Measurements from ENCODE around the gene GBF1. TPM values are rescaled to one million over a fixed set of nuclear protein-coding genes. Genes with fewer than 3 reads are reported as not detected.

Gene GBF1
- polyA plus RNA-seq, 1 donor from 2014 or later = 14.9 TPM

DNA sequence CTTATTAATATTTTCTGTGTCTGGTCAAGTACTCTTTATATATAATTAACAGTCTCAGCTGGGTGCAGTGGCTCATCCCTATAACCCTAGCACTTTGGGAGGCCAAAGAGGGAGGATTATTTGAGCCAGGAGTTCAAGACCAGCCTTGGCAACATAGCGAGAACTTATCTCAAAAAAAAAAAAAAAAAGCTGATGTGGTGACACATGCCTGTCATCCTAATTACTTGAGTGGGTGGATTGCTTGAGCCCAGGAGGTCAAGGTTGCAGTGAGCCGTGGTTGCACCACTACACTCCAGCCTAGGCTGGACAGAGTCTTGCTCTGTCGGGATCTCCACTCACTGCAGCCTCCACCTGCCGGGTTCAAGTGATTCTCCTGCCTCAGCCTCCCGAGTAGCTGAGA lies 26.0 kb upstream of the GBF1 start:
- Histone ChIP-seq H3K4me2 (ENCODE audit: low read length) (no peak overlapping the region), H3K9me2 (ENCODE audit: insufficient read depth, low read length) (no peaks in the 10 kb centered on the region), H2AFZ (ENCODE audit: low read depth, low read length) (no peak overlapping the region), H3K79me2 (replicated peaks; ENCODE audit: insufficient read depth, low read length) (no peaks in the 10 kb centered on the region), H3K9me3 (ENCODE audit: low read length) (no peaks in the 10 kb centered on the region), H4K20me1 (ENCODE audit: insufficient read depth) (no peaks in the 10 kb centered on the region), H3K9ac (ENCODE audit: low read length) (no peak overlapping the region), H3K27me3 (ENCODE audit: insufficient read depth, low read depth, low read length) (no peaks in the 10 kb centered on the region), H3K27ac (ENCODE audit: low read length) (no peak overlapping the region), H3F3A (ENCODE audit: insufficient read depth, low read length, poor library complexity, severe bottlenecking) (no peaks in the 10 kb centered on the region), H3K4me3 (ENCODE audit: low read length) (no peak overlapping the region), H3K36me3 (ENCODE audit: insufficient read depth, low read length) (no peaks in the 10 kb centered on the region)
- TF ChIP-seq, protein P1, sequence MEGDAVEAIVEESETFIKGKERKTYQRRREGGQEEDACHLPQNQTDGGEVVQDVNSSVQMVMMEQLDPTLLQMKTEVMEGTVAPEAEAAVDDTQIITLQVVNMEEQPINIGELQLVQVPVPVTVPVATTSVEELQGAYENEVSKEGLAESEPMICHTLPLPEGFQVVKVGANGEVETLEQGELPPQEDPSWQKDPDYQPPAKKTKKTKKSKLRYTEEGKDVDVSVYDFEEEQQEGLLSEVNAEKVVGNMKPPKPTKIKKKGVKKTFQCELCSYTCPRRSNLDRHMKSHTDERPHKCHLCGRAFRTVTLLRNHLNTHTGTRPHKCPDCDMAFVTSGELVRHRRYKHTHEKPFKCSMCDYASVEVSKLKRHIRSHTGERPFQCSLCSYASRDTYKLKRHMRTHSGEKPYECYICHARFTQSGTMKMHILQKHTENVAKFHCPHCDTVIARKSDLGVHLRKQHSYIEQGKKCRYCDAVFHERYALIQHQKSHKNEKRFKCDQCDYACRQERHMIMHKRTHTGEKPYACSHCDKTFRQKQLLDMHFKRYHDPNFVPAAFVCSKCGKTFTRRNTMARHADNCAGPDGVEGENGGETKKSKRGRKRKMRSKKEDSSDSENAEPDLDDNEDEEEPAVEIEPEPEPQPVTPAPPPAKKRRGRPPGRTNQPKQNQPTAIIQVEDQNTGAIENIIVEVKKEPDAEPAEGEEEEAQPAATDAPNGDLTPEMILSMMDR (IDR thresholded peaks at IDR 0.05; ENCODE audit: poor library complexity, severe bottlenecking) = no peak
- TF ChIP-seq RAD21 (conservative IDR thresholded peaks at IDR 0.05) (no peak), POLR2AphosphoS5 (IDR thresholded peaks at IDR 0.05) (no peak), TAF1 (IDR thresholded peaks at IDR 0.05; ENCODE audit: low read depth) (no peak), MXI1 (conservative IDR thresholded peaks at IDR 0.05; ENCODE audit: poor library complexity, severe bottlenecking) (no peak), SMC3 (conservative IDR thresholded peaks at IDR 0.05; ENCODE audit: poor library complexity) (no peak), EZH2 (IDR thresholded peaks at IDR 0.05; ENCODE audit: borderline replicate concordance, insufficient read depth, low read length, poor library complexity, severe bottlenecking) (no peak), EP300 (conservative IDR thresholded peaks at IDR 0.05; ENCODE audit: poor library complexity, severe bottlenecking) (no peak)
- TF ChIP-seq, protein P2, sequence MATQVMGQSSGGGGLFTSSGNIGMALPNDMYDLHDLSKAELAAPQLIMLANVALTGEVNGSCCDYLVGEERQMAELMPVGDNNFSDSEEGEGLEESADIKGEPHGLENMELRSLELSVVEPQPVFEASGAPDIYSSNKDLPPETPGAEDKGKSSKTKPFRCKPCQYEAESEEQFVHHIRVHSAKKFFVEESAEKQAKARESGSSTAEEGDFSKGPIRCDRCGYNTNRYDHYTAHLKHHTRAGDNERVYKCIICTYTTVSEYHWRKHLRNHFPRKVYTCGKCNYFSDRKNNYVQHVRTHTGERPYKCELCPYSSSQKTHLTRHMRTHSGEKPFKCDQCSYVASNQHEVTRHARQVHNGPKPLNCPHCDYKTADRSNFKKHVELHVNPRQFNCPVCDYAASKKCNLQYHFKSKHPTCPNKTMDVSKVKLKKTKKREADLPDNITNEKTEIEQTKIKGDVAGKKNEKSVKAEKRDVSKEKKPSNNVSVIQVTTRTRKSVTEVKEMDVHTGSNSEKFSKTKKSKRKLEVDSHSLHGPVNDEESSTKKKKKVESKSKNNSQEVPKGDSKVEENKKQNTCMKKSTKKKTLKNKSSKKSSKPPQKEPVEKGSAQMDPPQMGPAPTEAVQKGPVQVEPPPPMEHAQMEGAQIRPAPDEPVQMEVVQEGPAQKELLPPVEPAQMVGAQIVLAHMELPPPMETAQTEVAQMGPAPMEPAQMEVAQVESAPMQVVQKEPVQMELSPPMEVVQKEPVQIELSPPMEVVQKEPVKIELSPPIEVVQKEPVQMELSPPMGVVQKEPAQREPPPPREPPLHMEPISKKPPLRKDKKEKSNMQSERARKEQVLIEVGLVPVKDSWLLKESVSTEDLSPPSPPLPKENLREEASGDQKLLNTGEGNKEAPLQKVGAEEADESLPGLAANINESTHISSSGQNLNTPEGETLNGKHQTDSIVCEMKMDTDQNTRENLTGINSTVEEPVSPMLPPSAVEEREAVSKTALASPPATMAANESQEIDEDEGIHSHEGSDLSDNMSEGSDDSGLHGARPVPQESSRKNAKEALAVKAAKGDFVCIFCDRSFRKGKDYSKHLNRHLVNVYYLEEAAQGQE (IDR thresholded peaks at IDR 0.05; ENCODE audit: borderline replicate concordance) = no peak

DNA sequence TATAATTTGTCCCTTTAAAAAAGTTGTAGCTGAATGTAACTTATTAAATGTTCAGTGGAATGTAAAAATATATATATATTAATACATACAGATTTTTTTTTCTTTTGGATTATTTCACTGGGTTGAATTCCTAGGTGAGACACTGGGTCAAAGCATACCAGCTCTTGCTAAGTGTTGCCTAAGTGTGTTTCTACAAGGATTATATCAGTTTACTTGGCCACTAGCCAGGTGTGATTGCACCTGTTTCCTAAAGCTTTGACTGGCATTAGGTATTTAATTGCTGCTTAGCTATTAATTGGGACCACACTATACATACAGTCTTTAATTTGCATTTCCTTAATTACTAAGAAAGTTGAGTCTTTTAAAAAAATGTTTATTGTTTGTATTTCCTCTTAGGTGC lies 24.7 kb upstream of the GBF1 start:
- no peak overlapping the region for H2AFZ ChIP-seq (ENCODE audit: low read depth, low read length)
- no peaks in the 10 kb centered on the region for H4K20me1 ChIP-seq (ENCODE audit: insufficient read depth)
- H3K4me2 ChIP-seq (ENCODE audit: low read length) = no peak overlapping the region
- no peaks in the 10 kb centered on the region for H3F3A ChIP-seq (ENCODE audit: insufficient read depth, low read length, poor library complexity, severe bottlenecking)
- peaks cover 4% of the 10 kb centered on the region for H3K27me3 ChIP-seq (ENCODE audit: insufficient read depth, low read depth, low read length)
- H3K9me2 ChIP-seq (ENCODE audit: insufficient read depth, low read length) = no peaks in the 10 kb centered on the region
- H3K4me3 ChIP-seq (ENCODE audit: low read length) = no peak overlapping the region
- no peaks in the 10 kb centered on the region for H3K9me3 ChIP-seq (ENCODE audit: low read length)
- no peaks in the 10 kb centered on the region for H3K36me3 ChIP-seq (ENCODE audit: insufficient read depth, low read length)
- TF ChIP-seq EP300 (conservative IDR thresholded peaks at IDR 0.05; ENCODE audit: poor library complexity, severe bottlenecking) (no peak), SMC3 (conservative IDR thresholded peaks at IDR 0.05; ENCODE audit: poor library complexity) (no peak), MXI1 (conservative IDR thresholded peaks at IDR 0.05; ENCODE audit: poor library complexity, severe bottlenecking) (no peak), EZH2 (IDR thresholded peaks at IDR 0.05; ENCODE audit: borderline replicate concordance, insufficient read depth, low read length, poor library complexity, severe bottlenecking) (no peak), TAF1 (IDR thresholded peaks at IDR 0.05; ENCODE audit: low read depth) (no peak), RAD21 (conservative IDR thresholded peaks at IDR 0.05) (no peak), POLR2AphosphoS5 (IDR thresholded peaks at IDR 0.05) (no peak)
- TF ChIP-seq, protein P1 (IDR thresholded peaks at IDR 0.05; ENCODE audit: poor library complexity, severe bottlenecking) = no peak
- TF ChIP-seq, protein P2 (IDR thresholded peaks at IDR 0.05; ENCODE audit: borderline replicate concordance) = no peak
- H3K27ac ChIP-seq (ENCODE audit: low read length) = no peak overlapping the region
- no peak overlapping the region for H3K9ac ChIP-seq (ENCODE audit: low read length)
- H3K79me2 ChIP-seq (replicated peaks; ENCODE audit: insufficient read depth, low read length) = no peaks in the 10 kb centered on the region

Measured in neural cell (in vitro differentiated cells).